ENCODE data around the gene PLSCR3. TPM values are rescaled to one million over a fixed set of nuclear protein-coding genes. Genes with fewer than 3 reads are reported as not detected.

The PLSCR3 gene
- total RNA-seq, result 10 to 100 TPM; 34.1 to 63.2 (median 51.1) TPM
- polyA plus RNA-seq, result 10 to 100 TPM; 31.3 to 45.9 (median 33.3) TPM
- long read RNA-seq, donor 1, transcript PLSCR3-202 (8 exons, 2,067 nt), result major isoform, 10 of 36 reads
- long read RNA-seq, donor 1, partial matches to known transcripts, result 18 of 36 reads
- long read RNA-seq, donor 1, other reads (novel, unspliced or antisense), result 0 of 36 reads
- long read RNA-seq, donor 2, transcript PLSCR3-202 (8 exons, 2,067 nt), result major isoform, 6 of 21 reads
- long read RNA-seq, donor 2, partial matches to known transcripts, result 7 of 21 reads
- long read RNA-seq, donor 2, other reads (novel, unspliced or antisense), result 0 of 21 reads

- H3K36me3 ChIP-seq, result peaks cover 0 to 36% (median 14%) of the 10 kb centered on the region in 6 donors
- TF ChIP-seq CTCF (IDR thresholded peaks at IDR 0.05 in 8 of 11, conservative IDR thresholded peaks at IDR 0.05 in 3 of 11), result peak in 7 of 11 experiments; percentile 16 to 74 (median 52)
- TF ChIP-seq POLR2AphosphoS5 (IDR thresholded peaks at IDR 0.05), result peak; percentile 96 to 97 (median 96)
- peak in 2 of 3 donors; percentile 69 to 84 for TF ChIP-seq POLR2A (IDR thresholded peaks at IDR 0.05)
- WGBS, 5 donors, result 0 to 3% (median 1%) methylated on average over 18 to 71 of the region's 71 CpGs
- H3K4me3 ChIP-seq, result peak within 1 kb of the TSS; percentile 77 to 94 (median 81)
- intact Hi-C loops (cut with DNase I; ENCODE audit: low total_unique reads), result no loop called here
- peak within 1 kb of the TSS; percentile 66 to 98 (median 94) for H3K27ac ChIP-seq
- peaks cover 7 to 55% (median 42%) of the 10 kb centered on the region in 6 donors for H3K4me1 ChIP-seq
- H3K27me3 ChIP-seq (replicated peaks in 1 of 7), result no peaks in the 10 kb centered on the region
- peak; percentile 97 for DNase-seq
- H3K9me3 ChIP-seq, result no peaks in the 10 kb centered on the region
Measured at GRCh38 chr17:7394452-7395191, at the start of gene PLSCR3. TSS of gene PLSCR3 (minus strand) at chr17:7394525. CDS start at chr17:7394110, 415 bp downstream.

GRCh38 chr17:7443499-7444485, 49.5 kb upstream of the PLSCR3 start:
- DNase-seq, result no peak
- WGBS, 5 donors, result 75 to 90% (median 86%) methylated on average over 7 of the region's 7 CpGs
- Histone ChIP-seq H3K4me1 (peaks cover 21 to 56% (median 43%) of the 10 kb centered on the region in 6 donors), H3K9me3 (no peaks in the 10 kb centered on the region), H3K36me3 (no peaks in the 10 kb centered on the region), H3K4me3 (no peak overlapping the region), H3K27ac (no peak overlapping the region), H3K27me3 (replicated peaks in 1 of 7) (peaks cover 0 to 84% (median 46%) of the 10 kb centered on the region in 7 donors)
- intact Hi-C loops (cut with DNase I; ENCODE audit: low total_unique reads), result no loop called here
- no peak for TF ChIP-seq POLR2A (IDR thresholded peaks at IDR 0.05)
- TF ChIP-seq POLR2AphosphoS5 (IDR thresholded peaks at IDR 0.05), result no peak
- TF ChIP-seq CTCF (IDR thresholded peaks at IDR 0.05 in 8 of 11, conservative IDR thresholded peaks at IDR 0.05 in 3 of 11), result no peak

GRCh38 chr17:7442142-7442541, 47.8 kb upstream of the PLSCR3 start:
- no peak for DNase-seq
- peaks cover 26 to 71% (median 59%) of the 10 kb centered on the region in 6 donors for H3K4me1 ChIP-seq
- peaks cover 0 to 87% (median 49%) of the 10 kb centered on the region in 7 donors for H3K27me3 ChIP-seq (replicated peaks in 1 of 7)
- H3K4me3 ChIP-seq, result no peak overlapping the region
- 91 to 100% (median 93%) methylated on average over 1 to 2 of the region's 2 CpGs for WGBS, 5 donors
- H3K27ac ChIP-seq, result no peak overlapping the region
- H3K36me3 ChIP-seq, result no peaks in the 10 kb centered on the region
- TF ChIP-seq CTCF (IDR thresholded peaks at IDR 0.05 in 8 of 11, conservative IDR thresholded peaks at IDR 0.05 in 3 of 11), result no peak
- no peak for TF ChIP-seq POLR2A (IDR thresholded peaks at IDR 0.05)
- TF ChIP-seq POLR2AphosphoS5 (IDR thresholded peaks at IDR 0.05), result no peak
- intact Hi-C loops (cut with DNase I; ENCODE audit: low total_unique reads), result no loop called here
- no peaks in the 10 kb centered on the region for H3K9me3 ChIP-seq
